HL-60/S4 (cell line): ENCODE data around the gene ETNK2.
"Not testable (repeated sequence)": the region's sequence is repeated elsewhere in the genome, so short reads cannot be mapped to it uniquely, and the experiment has no call there.

Source experiments
- in situ Hi-C: fragments of 300-500 bp; cut with MboI; formaldehyde crosslinking; loops from 2 replicates; pipeline ENCODE4 v1.14.3; 2022; ENCODE audit warnings: low sequenced_read_pairs

ETNK2 gene

DNA sequence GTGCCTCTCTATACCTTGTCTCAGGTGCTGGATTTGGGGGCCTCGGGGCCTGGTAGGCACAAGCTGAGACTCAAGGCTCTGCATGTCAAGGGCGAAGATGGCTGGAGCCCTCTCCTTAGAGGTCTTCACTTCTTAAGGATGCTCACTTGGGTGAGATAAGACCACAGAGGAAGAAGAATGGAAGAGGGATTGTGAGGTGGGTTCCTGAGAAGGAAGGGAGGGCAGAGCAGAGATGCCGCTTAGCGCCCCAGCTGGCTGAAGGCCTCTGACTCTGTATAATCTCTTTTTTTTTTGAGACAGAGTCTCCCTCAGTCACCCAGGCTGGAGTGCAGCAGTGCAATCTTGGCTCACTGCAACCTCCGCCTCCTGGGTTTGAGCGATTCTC lies 46.7 kb downstream of the ETNK2 start:
- in situ Hi-C loops, result no loop called here

DNA sequence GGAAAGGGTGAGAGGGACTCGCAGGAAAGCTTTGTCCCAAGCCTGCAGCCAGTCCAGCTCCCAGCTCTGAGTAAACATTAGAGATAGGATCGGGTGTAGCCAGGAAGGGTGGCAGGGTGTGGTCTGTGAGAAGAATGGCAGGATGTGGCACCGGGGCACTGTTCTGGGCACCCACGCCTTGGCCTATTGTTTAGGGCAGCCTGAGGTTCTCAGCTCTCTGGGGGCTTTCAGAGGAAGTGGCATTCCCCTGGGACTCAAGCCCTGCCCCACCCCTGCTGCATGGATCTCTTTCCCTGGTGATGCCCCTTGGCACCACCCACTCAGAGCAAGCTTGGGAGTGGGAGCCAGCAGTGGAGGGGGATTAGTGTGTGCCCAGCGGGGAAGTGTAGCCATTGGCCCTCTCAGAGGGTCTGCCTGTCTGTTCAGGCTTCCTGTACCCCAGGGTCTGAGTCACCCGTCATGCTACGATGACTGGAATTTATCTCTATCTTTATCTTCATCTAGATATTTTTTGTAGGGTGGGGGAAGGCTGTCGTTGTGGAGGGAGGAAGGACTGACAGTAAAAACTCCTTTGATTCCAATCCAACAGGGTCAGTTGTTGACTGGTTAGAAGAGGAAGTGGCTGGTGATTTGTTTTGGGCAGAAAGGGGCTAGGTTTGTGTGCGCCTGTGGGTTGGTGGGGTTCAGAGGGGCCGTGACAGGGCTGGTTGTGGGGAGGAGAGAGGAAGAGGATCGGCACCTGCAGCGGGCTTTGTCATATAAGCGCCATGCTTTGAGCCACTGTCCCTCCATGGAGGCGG lies 47.3 kb downstream of the ETNK2 start:
- in situ Hi-C loops, result no loop called here

GRCh38 chr1:204103431-204103741 lies 48.5 kb downstream of the ETNK2 start:
- in situ Hi-C loops, result no loop called here

- in situ Hi-C loops, result no loop called here
Measured at GRCh38 chr1:204102739-204103430, 49.0 kb downstream of the ETNK2 start.

- in situ Hi-C loops, result no loop called here
Measured at GRCh38 chr1:204102029-204102611, 49.7 kb downstream of the ETNK2 start.

GRCh38 chr1:204099754-204100153 lies 52.1 kb downstream of the ETNK2 start:
- in situ Hi-C loops, result not testable (repeated sequence)

DNA sequence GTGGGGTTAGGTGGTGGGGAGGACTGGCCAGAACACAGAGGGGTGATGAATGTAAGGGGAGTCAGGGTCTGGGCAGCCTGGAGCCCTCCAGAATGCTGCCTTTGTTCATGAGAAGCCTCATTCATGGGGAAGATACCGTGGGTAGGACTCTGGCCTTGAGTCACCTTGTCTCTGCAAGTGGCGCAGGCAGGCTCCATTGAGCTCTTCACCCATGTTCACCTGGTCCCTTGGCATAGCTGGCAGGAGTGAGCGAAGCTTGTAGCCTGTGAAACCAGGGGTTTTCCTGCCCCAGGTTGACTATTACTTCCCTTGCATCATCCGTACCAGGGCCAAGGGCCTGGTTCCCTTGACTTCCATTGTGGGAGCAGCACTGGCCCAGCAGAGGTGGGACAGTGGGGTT lies 53.2 kb downstream of the ETNK2 start:
- in situ Hi-C loops, result no loop called here

DNA sequence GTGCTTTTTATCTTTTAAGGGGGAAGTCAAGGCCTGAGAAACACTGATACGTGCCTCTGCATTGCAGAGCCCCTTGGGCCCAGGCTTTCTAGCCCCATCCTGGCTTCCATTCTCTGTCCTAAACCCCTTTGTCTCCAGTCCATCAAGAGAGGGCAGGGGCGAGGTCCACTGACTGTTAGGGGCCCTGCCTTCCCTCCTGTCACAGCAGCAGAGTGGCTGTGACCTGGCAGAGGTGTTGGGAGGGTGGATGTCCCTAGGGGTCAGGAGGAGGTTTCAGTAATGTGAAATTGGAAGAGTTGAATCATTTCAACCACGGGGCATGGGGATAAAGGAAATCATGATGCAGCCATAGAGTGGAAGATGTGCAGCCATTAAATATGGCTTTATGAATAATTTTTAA lies 54.9 kb downstream of the ETNK2 start:
- in situ Hi-C loops, result no loop called here

- in situ Hi-C loops, result no loop called here
Measured at GRCh38 chr1:204094856-204095634, 56.8 kb downstream of the ETNK2 start.

GRCh38 chr1:204094313-204094729 lies 57.5 kb downstream of the ETNK2 start:
- in situ Hi-C loops, result no loop called here

DNA sequence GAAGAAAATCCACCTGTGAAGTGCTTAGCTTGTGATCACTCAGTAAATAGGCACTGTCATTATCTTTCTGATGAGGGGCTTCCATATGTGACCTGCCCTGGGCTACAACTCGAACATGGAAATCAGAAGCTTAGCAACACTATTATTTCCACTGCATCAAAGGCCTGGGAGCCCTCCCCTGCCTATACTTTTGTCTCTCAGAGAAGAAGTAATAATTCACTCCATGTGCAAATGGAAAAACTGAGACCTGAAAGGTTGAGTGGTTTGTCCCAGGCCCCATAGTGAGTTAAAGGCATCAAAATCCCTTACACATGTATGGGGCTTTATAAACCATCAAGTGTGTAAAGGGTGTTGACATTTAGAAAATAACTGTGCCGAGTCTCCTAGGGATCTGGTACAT lies 58.1 kb downstream of the ETNK2 start:
- in situ Hi-C loops, result no loop called here

- in situ Hi-C loops, result no loop called here
Measured at GRCh38 chr1:204093421-204093717, 58.5 kb downstream of the ETNK2 start.

DNA sequence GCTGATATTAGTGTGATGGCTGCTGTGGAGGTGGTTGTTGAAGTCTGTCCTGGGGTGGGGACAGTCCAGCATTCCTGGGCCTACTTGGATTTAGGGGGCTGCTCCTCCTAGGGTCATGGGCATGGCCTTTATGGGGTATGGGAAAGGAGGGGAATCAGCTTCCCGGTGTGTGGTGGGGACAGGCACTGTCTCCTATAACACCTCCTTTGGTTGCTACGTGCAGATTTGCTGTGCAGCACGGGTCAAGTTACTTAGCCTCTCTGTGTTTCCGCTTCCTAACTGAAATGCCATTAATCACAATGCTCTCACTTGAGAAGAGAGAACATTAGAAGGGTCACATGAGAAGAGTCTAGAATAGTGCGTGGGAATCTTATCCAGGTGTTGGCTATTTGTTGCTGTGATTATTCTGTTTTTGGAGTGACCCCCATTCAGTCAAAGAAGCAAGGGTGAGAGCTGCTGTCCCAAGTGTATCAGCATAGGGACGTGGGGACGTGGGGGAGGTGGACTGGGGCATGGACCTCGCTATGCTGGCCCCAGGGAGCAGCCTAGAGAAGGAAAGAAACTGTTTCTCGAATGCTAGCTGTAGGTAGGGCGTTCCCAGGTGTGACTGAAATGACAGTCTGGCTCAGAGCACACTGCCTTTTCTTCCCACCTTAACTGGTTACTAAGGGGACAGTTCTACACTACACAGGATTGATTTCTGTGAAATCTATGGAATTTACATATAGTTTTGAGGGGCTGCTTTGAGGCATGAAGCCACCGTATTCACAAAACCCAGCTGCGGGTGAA lies 59.0 kb downstream of the ETNK2 start:
- in situ Hi-C loops, result no loop called here

- in situ Hi-C loops, result no loop called here
Measured at GRCh38 chr1:204091787-204092312, 60.0 kb downstream of the ETNK2 start.

DNA sequence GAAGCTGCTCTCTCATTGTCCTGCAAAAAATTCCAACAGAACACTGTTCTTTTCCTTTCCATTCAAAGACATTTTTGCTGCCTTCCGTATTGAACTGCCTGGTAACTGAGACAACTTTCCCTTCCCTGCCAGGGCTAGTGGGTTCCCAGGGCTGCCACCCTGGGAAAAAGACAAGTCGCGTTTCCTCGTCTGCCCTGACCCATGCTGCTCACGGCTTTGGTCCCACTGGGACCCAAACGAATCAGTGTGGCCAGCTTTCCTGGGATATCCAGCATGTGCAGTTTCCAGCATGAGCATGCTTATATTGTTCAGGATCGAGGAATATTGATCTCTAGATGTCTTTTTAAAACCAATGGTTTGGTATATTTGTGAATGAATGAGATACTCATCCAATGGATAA lies 60.8 kb downstream of the ETNK2 start:
- in situ Hi-C loops, result no loop called here

DNA sequence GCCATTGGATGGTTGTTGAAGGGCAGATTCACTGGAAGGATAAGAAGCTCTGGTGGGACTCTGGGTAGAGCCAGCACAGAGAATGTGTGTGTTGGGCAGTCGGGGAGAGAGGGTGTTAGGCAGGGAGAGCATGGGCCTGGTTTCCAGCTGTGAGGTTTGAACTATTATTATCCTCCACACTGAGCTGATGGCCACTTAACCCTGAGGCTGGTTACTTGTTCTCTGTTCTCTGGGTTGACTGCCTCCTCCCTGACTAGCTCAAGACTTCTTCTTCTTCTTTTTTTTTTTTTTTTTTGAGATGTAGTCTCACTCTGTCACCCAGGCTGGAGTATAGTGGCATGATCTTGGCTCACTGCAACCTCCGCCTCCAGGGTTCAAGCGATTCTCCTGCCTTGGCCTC lies 61.7 kb downstream of the ETNK2 start:
- in situ Hi-C loops, result not testable (repeated sequence)

- in situ Hi-C loops, result no loop called here
Measured at GRCh38 chr1:204089044-204089751, 62.6 kb downstream of the ETNK2 start.

DNA sequence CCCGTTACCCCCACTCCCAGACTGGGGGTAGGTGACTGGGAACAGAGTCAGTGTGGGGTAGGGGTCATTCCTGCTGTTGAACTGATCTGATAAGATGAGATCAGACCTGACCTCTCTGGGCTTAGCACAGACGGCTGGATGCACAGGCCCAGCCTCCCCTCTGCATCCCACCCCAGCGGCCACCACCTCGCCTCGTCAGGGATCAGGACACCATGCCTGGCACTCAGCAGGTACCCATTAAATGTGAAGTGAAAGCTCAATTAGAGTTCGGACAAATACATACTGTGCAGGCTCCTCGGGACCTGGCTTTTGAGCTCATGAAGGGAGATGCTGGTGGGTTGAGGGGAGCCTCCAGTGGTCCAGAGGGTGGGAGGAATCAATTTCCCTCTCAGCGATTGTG lies 63.2 kb downstream of the ETNK2 start:
- in situ Hi-C loops, result no loop called here

DNA sequence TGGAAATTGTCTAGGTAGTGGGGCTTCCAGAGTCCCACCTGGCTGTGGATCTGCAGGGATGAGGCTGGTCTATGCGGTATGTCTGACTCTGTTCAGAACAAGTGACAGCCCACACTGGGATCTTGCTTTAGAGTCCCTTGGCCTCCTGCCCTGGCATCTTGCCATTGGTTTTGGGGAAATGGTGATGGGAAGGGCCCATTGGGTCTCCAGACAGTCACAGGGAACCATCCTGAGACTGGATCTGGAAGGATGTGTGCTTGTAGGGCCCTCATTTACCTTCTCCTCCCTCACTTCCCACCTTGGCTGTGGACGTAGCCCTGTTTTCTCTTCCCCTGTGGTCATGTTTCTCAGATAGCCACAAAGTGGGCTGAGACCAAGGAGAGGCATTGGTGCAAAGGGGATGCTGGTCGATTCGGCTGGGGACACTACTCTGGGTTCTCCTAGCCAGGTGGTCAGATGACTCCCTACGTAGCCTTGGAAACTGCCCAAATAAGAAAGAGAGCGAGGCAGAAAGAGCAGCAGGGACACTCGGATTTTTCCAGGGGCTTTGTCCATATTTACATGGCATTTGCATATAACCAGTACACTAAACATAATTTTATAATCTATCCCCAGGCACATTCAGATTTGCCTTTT lies 63.8 kb downstream of the ETNK2 start:
- in situ Hi-C loops, result no loop called here
